Stimulated activated CD8-positive, alpha-beta memory T cell treated with anti-CD3 and anti-CD28 coated beads, Interleukin-12 subunit alpha, Interleukin-12 subunit beta, amount 100 ng/mL, for 24 hours (primary cell): Measurements from ENCODE around the gene PUS7.
"Not testable (repeated sequence)": the region's sequence is repeated elsewhere in the genome, so short reads cannot be mapped to it uniquely, and the experiment has no call there.

Source experiments
- DNase-seq: peaks from one replicate; pipeline ENCODE4 v3.0.0-alpha.2; 2020; ENCODE audit errors: extremely low read depth

The PUS7 gene

DNA sequence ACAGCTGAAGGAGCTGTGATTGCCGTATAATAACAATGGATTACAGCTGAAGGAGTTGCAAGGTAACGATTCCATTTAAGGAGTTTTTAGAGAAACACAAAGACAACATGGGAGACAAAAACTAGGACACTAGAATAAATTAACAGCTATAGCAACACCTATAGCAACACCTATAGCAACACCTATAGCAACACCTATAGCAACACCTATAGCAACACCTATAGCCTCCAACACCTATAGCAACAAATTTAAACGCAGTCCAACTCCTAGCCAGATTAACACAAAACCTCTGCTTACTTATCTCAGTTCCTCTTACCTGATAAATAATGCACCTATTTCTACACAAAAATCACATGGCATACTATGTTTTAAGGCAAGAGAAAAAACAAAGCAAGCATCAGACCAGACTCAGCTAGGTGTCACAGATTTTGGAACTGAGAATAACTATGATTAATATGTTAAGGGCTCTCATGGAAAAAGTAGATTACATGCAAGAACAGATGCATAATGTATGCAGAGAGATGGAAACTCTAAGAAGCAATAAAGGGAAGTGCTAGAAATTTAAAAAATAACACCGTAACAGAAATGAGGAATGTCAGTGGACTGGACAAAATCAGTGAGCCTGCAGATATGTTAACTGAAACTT, 77.6 kb downstream of the PUS7 start:
- DNase-seq, result no peak

DNA sequence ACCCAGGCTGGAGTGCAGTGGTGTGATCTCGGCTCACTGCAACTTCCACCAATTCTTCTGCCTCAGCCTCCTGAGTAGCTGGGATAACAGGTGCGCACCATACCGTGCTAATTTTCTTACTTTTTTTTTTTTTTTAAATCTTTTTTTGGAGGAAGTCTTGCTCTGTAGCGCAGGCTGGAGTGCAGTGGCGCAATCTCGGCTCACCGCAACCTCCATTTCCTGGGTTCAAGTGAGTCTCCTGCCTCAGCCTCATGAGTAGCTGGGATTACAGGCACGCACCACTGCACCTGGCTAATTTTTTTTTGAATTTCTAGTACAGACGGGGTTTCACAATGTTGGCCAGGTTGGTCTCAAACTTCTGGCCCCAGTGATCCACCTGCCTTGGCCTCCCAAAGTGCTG, 79.9 kb downstream of the PUS7 start:
- not testable (repeated sequence) for DNase-seq

DNA sequence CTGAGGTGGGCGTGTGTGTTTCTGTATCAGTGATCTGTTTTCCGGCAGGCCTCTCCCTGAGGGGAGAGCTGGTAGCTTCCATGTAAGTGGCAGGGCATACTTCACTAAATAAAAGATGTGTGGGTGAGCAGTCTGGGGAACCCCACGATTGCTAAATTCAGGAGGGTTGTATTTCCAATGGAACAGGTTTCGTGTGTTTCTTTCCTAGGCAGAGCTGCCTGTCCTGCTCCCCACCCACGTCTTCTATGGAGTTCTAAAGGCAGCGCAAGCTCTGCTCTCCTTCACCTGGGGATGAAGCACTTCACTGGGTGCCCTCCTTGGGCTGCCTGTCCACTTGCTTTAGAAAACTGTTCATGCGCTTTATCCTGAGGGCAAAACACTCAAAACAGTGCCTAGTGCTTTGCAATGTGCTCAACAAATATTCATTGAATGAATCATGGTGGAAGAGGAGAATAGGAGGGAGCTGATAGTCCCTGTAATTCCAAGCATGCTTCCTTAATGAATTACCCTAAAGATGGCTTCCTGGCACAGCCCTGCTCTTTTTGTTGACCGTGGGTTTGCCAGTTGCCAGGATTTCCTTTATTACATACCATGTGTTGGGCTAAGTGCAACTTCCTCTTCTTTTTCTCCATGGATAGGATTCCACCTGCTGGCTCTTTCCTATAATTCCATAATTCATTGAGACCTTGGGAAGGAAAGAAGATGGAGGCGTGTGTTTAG, 82.7 kb downstream of the PUS7 start:
- DNase-seq, result no peak

DNA sequence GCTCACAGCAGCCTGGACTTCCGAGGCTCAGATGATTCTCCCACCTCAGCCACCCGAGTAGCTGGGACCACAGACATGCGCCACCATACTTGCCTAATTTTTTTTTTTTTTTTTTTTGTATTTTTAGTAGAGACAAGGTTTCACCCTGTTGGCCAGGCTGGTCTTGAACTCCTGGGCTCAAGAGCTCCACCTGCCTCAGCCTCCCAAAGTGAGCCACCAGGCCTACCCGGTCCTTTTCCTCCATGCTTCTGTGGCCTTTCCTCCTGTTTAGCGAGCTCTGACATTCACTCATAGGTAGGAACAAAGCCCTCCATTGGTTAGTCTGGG, 83.3 kb downstream of the PUS7 start:
- DNase-seq, result no peak

DNA sequence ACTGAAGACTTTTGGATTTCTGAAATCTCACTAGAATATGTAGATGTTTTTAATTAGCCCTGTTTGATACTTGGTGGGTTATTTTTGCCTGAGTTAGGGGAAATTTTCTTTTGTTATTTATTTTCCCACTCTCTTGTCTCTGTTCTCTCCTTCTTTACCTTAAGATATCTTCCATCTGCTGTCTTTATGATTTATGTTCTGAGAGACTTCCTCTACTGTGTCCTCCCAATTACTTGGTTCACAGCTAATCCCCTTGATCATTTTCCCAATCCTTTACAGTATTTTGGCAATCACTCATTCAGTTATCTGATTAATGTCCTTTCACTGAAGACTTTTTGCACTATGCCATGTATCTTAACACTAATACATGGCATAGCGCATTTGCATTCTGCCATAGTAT, 83.8 kb downstream of the PUS7 start:
- no peak for DNase-seq

DNA sequence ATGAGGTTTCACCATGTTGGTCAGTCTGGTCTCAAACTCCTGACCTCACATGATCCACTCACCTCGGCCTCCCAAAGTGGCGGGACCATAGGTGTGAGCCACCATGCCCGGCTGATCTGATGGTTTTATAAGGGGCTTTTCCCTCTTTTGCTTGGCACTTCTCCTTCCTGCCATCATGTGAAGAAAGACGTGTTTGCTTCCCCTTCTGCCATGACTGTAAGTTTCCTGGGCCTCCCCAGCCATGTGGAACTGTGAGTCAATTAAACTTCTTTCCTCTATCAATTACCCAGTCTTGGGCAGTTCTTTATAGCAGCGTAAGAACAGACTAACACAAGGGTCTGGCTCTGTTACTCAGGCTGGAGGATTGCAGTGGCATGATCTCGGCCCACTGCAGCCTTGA, 84.7 kb downstream of the PUS7 start:
- not testable (repeated sequence) for DNase-seq

DNA sequence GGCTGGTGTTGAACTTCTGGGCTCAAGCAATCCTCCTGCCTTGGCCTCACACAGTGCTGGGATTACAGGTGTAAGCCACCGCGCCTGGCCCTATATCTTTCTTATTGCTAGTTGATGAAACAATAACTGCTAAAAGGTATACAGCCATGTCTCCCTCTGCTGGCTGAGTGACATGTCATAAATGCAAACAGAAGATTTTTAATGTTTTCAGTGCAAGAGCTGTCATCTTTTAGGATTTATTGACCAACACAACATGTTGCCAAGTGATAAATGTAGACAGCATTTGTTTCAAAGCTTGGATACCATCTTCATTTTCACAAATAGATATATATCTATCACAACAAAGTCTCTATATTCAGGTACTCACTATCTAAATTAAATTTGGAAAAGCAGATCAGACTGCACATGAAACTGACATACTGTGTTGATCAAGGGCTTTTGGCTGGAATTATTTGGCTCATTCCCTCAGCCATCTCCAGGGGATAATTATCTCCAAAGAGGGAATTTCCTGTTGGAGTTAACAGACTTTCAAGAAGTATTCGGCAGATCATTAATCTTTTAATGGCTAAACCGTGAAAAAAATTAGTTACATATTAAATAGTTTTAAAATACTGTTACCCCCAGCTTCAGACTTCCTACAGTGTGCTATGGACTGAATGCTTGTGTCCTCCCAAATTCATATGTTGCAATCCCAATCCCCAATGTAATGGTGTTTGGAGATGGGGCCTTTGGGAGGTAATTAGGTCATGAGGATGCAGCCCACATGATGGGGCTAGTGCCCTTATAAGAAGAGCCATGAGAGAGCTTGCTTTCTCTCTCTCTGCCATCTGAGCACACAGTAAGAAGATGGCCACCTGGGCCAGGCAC, 92.1 kb downstream of the PUS7 start:
- DNase-seq, result no peak

DNA sequence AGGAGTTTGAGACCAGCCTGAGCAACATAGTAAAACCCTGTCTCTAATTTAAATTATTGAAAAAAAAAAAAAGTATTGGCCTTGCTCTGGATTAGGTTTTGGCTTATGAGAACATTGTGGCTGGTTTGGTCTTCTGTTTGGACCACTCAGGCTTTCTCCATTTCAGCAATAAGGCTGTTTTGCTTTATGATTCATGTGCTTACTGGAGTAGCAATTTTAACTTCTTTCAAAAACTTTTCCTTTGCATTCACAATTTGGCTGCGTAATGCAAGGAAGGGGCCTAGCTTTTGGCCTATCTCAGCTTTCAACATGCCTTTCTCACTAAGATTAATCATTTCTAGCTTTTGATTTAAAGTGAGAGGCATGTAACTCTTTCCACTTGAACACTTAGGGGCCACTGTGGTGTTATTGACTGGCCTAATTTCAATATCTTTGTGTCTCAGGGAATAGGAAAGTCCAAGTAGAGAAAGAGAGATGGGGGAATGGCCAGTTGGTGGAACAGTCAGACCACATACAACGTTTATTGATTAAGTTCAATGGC, 95.4 kb downstream of the PUS7 start:
- DNase-seq, result no peak

DNA sequence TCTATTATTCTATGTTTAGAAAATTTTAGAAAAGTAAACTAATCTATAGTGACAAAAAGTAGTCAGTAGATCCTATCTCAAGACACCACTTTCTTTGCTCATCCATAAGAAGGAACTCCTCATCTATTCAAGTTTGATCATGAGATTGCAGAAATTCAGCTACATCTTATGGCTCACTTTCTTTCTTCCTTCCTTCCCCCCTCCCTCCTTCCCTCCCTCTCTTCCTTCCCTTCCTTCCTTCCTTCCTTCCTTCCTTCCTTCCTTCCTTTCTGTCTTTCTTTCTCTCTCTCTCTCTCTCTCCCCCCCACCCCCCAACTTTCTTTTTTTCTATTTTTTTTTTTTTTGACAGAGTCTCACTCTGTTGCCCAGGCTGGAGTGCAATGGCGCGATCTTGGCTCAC, 98.1 kb downstream of the PUS7 start:
- no peak for DNase-seq

DNA sequence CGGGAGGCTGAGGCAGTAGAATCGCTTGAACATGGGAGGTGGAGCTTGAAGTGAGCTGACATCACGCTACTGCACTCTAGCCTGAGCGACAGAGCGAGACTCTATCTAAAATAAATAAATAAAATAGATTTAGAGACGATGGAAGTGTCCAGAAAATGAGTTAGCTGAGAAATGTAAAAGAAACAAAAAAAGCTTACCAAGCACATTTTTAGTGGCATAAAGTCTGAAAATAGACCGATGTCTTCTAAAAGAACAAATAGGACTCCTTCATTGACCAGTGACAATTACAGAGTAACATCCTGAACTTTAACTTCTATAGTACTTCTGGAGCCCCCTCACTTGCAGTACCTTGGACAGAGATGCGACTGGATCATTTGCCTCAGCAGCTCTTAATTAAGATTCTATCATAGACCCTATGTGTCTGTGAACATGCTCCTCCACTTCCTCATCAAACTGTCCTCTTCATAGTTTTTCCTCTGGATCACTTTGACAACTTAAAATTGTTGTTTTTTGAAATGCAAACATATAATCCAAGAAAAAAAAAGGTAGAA, 108.1 kb downstream of the PUS7 start:
- DNase-seq, result no peak

DNA sequence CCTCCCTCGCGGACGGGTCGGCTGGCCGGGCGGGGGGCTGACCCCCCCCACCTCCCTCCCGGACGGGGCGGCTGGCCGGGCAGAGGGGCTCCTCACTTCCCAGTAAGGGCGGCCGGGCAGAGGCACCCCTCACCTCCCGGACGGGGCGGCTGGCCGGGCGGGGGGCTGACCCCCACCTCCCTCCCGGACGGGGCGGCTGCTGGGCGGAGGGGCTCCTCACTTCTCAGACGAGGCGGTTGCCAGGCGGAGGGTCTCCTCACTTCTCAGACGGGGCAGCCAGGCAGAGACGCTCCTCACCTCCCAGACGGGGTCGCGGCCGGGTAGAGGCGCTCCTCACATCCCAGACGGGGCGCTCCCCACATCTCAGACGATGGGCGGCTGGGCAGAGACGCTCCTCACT, 111.3 kb downstream of the PUS7 start:
- not testable (repeated sequence) for DNase-seq

DNA sequence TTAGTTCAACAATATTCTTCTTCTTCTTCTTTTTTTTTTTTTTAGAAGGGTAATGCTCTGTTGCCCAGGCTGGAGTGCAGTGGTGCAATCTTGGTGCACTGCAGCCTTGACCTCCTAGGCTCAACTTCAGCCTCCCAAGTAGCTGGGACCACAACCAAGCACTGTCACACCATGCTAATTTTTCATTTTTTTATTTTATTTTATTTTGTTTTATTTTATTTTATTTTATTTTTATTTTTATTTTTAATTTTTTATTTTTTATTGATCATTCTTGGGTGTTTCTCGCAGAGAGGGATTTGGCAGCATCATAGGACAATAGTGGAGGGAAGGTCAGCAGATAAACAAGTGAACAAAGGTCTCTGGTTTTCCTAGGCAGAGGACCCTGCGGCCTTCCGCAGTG, 112.3 kb downstream of the PUS7 start:
- not testable (repeated sequence) for DNase-seq

DNA sequence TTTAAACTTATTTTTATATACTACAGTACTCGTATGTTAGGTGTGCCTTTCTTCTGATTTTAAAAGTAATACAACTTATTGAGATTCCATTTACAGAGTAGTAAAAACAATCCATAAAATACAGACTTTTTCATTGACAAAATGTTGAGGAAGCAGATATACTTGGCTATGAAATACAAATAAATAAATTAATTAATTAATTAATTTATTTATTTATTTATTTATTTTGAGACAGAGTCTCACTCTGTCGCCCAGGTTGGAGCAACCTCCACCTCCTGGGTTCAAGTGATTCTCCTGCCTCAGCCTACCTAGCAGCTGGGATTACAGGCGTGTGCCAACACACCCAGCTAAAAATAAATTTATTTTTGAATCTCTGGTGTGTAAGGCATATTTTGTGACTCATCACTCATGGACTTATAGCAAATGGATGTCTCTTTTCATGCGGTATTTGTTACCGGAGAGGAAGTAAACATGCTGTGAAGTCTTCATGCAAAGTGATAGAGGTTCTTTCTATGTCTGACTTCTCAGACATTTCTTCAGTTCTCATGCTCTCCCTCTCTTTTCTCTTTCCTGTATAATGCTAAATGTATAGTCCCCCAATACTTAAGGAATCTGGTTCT, 113.2 kb downstream of the PUS7 start:
- no peak for DNase-seq
